ENCODE data around the gene VPS11. TPM values are rescaled to one million over a fixed set of nuclear protein-coding genes. Genes with fewer than 3 reads are reported as not detected.

Gene VPS11
- total RNA-seq, 4 donors from 2014 or later: 30.2 to 44.1 (median 41.3) TPM

- no peak for DNase-seq (ENCODE audit: low spot score in 2 of 2)
- intact Hi-C loops (cut with DNase I; ENCODE audit: low total_unique reads): loop anchor here (2.0 kb wide), 1 partner anchor 57 kb away; no protein-coding TSS in a partner anchor
- 95 to 97% methylated on average over 3 of the region's 3 CpGs for WGBS, 2 donors
- TF ChIP-seq, protein P1, sequence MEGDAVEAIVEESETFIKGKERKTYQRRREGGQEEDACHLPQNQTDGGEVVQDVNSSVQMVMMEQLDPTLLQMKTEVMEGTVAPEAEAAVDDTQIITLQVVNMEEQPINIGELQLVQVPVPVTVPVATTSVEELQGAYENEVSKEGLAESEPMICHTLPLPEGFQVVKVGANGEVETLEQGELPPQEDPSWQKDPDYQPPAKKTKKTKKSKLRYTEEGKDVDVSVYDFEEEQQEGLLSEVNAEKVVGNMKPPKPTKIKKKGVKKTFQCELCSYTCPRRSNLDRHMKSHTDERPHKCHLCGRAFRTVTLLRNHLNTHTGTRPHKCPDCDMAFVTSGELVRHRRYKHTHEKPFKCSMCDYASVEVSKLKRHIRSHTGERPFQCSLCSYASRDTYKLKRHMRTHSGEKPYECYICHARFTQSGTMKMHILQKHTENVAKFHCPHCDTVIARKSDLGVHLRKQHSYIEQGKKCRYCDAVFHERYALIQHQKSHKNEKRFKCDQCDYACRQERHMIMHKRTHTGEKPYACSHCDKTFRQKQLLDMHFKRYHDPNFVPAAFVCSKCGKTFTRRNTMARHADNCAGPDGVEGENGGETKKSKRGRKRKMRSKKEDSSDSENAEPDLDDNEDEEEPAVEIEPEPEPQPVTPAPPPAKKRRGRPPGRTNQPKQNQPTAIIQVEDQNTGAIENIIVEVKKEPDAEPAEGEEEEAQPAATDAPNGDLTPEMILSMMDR (IDR thresholded peaks at IDR 0.05): no peak
- TF ChIP-seq POLR2A (IDR thresholded peaks at IDR 0.05): no peak
- H3K4me3 ChIP-seq (ENCODE audit: low read depth, poor library complexity, severe bottlenecking): no peak overlapping the region
Observed at GRCh38 chr11:119109843-119110242, 42.2 kb downstream of the VPS11 start.

DNA sequence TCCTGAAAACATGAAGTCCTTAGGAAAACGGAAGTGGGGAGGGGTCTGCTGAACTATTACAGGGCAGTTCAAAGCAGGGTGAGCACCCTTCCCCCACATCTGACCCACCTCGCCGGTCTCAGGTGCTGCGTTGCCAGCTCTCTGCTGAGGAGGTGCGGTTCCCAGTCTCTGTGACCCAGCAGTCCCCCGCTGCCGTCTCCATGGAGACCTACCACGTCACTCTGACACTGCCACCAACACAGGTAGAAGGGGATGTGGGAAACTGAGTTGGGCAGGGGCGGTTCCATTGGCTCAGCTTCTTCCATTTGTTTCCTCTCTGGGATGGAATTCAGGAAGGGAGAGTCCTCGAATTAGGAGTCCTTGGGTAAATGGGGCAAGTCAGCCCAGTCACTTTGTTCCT is 42.8 kb downstream of the VPS11 start:
- no peak for TF ChIP-seq POLR2A (IDR thresholded peaks at IDR 0.05)
- TF ChIP-seq, protein P1 (IDR thresholded peaks at IDR 0.05): no peak
- DNase-seq (ENCODE audit: low spot score in 2 of 2): no peak
- intact Hi-C loops (cut with DNase I; ENCODE audit: low total_unique reads): no loop called here
- H3K4me3 ChIP-seq (ENCODE audit: low read depth, poor library complexity, severe bottlenecking): no peak overlapping the region
- WGBS, 2 donors: 82 to 87% methylated on average over 10 of the region's 10 CpGs

GRCh38 chr11:119111361-119111925 is 43.8 kb downstream of the VPS11 start:
- no peak for TF ChIP-seq POLR2A (IDR thresholded peaks at IDR 0.05)
- TF ChIP-seq, protein P1 (IDR thresholded peaks at IDR 0.05): no peak
- 92 to 93% methylated on average over 11 of the region's 11 CpGs for WGBS, 2 donors
- intact Hi-C loops (cut with DNase I; ENCODE audit: low total_unique reads): no loop called here
- H3K4me3 ChIP-seq (ENCODE audit: low read depth, poor library complexity, severe bottlenecking): no peak overlapping the region
- DNase-seq (ENCODE audit: low spot score in 2 of 2): no peak

DNA sequence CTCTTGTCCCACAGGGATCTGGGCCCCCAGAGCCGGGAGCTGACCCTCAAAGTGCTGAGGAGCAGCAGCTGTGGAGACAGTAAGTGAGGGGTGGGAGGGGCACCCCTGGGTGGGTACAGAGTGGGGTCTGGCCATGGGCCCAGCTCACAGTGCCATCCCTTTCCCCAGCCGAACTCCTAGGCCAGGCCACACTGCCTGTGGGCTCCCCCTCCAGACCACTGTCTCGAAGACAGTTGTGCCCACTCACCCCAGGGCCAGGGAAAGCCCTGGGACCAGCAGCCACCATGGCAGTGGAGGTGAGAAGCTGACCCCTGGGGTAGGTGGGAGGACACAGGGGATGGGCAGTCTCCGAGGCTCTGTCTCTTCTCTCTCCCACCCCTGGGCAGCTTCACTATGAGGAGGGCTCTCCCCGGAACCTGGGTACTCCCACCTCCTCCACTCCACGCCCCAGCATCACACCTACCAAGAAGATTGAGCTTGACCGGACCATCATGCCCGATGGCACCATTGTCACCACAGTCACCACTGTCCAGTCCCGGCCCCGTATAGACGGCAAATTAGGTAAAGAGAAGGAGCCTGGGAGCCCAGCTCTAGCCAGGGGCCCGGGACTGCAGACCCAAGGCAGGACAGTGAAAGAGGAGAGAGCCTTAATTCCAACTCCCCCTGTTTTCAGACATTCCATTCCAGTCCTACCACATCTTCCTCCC is 44.8 kb downstream of the VPS11 start:
- intact Hi-C loops (cut with DNase I; ENCODE audit: low total_unique reads): no loop called here
- TF ChIP-seq POLR2A (IDR thresholded peaks at IDR 0.05): no peak
- TF ChIP-seq, protein P1 (IDR thresholded peaks at IDR 0.05): no peak
- no peak overlapping the region for H3K4me3 ChIP-seq (ENCODE audit: low read depth, poor library complexity, severe bottlenecking)
- DNase-seq (ENCODE audit: low spot score in 2 of 2): no peak
- WGBS, 2 donors: 93 to 96% methylated on average over 10 to 11 of the region's 12 CpGs

- no peak for TF ChIP-seq POLR2A (IDR thresholded peaks at IDR 0.05)
- TF ChIP-seq, protein P1 (IDR thresholded peaks at IDR 0.05): no peak
- H3K4me3 ChIP-seq (ENCODE audit: low read depth, poor library complexity, severe bottlenecking): no peak overlapping the region
- WGBS, 2 donors: 88 to 91% methylated on average over 8 to 9 of the region's 9 CpGs
- DNase-seq (ENCODE audit: low spot score in 2 of 2): no peak
- intact Hi-C loops (cut with DNase I; ENCODE audit: low total_unique reads): no loop called here
Observed at GRCh38 chr11:119113716-119114115, 46.1 kb downstream of the VPS11 start.

All from lower leg skin (tissue), 4 donors.